Stimulated activated CD8-positive, alpha-beta memory T cell treated with anti-CD3 and anti-CD28 coated beads, Interleukin-4, amount 100 ng/mL, for 24 hours (primary cell): Measurements from ENCODE around the gene OR2T11.
"Not testable (repeated sequence)": the region's sequence is repeated elsewhere in the genome, so short reads cannot be mapped to it uniquely, and the experiment has no call there.

ENCODE experiments used
- DNase-seq: peaks from one replicate; pipeline ENCODE4 v3.0.0-alpha.2; 2020; ENCODE audit warnings: low read depth

OR2T11 gene, protein sequence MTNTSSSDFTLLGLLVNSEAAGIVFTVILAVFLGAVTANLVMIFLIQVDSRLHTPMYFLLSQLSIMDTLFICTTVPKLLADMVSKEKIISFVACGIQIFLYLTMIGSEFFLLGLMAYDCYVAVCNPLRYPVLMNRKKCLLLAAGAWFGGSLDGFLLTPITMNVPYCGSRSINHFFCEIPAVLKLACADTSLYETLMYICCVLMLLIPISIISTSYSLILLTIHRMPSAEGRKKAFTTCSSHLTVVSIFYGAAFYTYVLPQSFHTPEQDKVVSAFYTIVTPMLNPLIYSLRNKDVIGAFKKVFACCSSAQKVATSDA

GRCh38 chr1:248634991-248635390, at the start of gene OR2T11:
Gene OR2T11 (minus strand): TSS chr1:248635091. CDS start chr1:248627128, 7,963 bp downstream.
- not testable (repeated sequence) for DNase-seq

DNA sequence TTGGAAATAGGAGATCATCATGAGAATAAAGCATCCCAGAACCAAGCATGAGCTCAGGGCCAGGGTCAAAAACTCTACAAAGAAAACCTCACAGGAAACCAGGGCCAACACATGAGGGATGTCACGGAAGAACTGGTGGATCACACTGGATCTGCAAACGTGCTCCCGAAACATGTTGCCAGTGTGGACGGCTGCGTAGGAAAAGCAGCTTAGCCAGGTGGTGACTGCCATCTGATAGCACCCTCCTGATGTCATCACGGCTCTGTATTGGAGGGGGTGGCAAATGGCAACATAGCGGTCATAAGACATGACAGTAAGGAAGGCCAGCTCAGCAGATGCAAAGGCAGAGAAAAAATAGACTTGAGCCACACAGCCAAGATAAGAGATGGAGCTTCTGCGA, 46.8 kb upstream of the OR2T11 start:
- DNase-seq, result no peak

DNA sequence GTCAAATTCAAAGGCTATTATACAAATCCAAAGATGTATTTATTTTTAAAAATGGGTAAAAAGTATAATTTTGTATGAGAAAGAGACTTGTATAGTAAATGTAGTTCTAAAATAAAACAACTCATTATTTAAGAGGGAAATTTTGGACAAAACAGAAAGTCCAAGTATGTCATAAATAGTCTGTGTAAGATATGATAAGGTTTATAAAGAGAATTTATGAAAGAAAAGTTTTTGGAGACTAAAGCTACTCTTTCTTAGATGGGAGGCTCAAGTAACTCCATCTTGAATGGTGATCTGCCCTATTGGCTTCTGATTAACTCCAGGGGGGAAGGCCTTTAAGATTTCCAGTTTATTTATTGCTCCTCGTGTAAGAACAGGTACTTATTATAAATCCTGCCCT, 35.1 kb upstream of the OR2T11 start:
- no peak for DNase-seq

DNA sequence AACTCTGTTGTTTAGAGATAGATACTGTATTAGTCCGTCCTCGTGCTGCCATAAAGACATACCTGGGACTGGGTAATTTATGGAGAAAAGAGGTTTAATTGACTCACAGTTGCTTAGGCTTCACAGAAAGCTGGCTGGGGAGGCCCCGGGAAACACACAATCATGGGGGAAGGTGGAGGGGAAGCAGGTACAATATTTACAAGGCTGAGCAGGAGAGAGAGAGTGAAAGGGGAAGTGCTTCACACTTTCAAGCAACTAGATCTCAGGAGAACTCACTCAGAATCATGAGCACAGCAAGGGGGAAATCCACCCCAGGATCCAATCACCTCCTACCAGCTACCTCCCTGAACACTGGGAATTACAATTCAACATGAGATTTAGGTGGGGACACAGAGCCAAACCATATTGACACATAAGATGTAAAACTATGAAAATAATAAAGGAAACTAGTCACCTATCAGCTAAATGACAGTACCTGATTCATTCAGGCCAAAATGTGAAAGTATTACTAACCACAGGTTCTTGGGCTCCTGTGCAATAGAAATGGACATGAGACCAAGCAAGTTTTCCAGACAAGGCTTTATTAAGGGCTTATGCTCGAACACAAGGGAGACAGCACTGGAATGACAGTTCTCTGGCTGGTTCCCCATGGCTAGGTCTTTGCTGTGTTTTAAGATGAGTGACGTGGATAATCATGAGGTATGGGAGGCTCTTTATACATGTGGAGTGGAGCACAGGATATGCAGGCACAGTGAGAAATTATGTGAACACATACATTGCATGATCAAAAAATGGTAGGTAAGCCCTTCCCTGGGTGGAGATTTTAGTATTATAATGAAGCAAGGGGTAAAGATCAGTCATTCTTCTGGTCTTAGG, 28.8 kb upstream of the OR2T11 start:
- DNase-seq, result not testable (repeated sequence)

- not testable (repeated sequence) for DNase-seq
These were observed 21.9 kb upstream of the OR2T11 start for GRCh38 chr1:248656797-248657196.

DNA sequence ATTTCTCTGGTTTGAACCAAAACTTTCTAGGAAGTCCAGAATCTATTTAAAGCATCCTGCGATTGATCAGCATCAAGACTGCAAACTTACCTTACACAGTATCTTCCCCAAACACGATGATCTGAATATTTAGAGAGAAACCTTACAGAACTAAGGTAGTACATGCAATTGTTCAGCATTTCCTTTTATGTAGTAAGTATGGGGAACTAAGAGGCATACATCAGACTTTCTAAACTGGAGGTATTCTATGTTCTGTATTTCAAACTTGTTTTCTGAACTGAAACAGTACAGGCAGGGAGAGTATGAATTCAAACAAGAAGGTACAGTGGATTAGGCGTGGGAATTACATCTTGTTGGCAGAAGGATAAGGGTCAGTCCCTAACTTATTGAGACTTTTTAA, 20.5 kb upstream of the OR2T11 start, which contains the start of gene OR2T27:
Gene OR2T27, minus strand, starts transcription at position 175 of the 400 bp plus-strand sequence. CDS start 4,644 bp downstream, outside the sequence.
- not testable (repeated sequence) for DNase-seq

DNA sequence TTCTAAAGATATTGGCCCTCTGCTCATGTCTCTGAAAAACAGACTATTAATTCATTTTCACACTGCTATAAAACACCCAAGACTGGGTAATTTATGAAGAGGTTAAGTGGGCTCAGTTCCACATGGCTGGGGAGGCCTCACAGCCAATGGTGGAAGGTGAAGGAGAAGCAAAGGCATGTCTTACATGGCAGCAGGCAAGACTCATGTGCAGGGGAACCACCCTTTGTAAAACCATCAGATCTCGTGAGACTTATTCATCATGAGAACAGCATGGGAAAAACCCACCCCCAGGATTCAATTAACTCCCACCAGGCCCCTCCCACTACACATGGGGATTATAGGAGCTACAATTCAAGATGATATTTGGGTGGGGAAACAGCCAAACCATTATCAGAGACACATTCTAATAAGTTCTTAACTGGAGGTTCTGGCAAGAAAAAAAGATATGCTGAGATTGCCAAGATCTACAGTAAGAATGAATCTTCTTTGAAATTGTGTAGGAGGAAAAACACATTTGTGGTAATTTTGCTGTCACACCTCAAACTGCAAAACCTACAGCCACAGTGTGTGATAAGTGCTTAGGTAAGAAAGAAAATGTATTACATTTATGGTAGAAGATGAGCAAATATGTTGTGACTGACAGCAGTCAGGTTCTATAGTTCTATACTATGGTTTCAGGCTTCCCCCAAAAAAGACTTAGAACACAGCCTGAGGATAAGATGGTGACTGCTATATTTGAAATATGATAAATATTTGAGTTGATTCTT, 14.1 kb upstream of the OR2T11 start:
- not testable (repeated sequence) for DNase-seq

DNA sequence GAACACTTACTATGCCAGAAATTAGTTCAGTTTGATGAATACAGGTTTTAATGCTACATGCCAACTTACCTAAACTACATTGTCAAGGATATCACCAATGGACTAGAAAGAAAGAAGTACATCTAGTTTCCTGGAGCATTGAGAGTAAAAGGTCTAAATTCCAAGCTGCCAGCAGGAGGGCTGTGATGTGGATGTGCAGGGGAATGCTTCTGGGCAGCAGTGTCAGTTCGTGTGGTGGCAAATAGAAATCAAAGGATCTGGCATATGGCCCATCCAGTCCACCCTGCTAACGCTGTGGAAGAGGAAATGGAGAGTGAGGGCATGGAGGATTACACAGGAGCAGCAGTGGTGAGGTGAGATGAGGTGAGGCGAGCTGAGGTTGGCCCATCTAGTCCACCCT, 10.3 kb upstream of the OR2T11 start, which contains the start of gene OR2T35:
Gene OR2T35, minus strand, starts transcription at position 101 of the 400 bp plus-strand sequence. CDS start 6,020 bp downstream, outside the sequence.
- not testable (repeated sequence) for DNase-seq

GRCh38 chr1:248642971-248643651, 8.2 kb upstream of the OR2T11 start:
- not testable (repeated sequence) for DNase-seq

GRCh38 chr1:248641583-248641982, 6.7 kb upstream of the OR2T11 start:
- not testable (repeated sequence) for DNase-seq

- not testable (repeated sequence) for DNase-seq
These were observed 6.0 kb upstream of the OR2T11 start for GRCh38 chr1:248640906-248641305.

DNA sequence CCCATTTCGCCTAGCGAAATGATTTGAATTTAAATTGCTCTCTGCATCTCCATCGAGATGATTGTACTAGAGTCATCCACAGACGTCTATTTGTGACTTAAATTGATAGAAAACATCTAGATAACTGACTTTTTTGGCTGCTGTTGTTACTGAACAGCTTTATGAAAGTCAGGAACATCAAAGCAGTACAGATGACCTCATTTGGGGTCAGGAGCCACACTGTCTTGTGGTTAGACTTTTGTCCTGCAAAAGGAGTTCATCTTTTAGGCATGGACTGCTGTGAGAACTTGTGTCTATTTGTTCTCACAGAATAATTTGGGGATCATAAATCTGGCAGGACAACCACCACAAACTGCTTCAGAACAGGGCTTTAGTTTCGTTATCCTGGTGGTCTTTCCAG, 4.8 kb upstream of the OR2T11 start:
- not testable (repeated sequence) for DNase-seq

DNA sequence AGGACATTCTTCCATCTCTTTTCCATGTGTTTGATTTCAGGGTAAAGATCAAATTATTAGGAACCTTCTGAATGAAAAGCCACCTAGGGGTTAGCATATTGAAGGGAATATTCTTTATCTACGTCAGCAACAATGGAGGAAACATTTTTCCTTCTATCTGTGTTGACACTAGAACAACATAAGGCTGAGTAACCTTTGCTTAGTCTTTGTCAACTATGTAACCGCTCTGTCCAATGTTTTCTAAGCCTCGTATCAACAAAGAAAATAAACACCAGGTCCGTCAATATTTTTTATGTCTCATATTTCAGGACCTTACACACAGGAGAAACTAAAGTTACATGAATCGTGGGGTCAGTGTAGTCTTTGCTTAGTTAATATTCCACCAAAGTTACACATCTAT, 1.7 kb upstream of the OR2T11 start:
- not testable (repeated sequence) for DNase-seq

DNA sequence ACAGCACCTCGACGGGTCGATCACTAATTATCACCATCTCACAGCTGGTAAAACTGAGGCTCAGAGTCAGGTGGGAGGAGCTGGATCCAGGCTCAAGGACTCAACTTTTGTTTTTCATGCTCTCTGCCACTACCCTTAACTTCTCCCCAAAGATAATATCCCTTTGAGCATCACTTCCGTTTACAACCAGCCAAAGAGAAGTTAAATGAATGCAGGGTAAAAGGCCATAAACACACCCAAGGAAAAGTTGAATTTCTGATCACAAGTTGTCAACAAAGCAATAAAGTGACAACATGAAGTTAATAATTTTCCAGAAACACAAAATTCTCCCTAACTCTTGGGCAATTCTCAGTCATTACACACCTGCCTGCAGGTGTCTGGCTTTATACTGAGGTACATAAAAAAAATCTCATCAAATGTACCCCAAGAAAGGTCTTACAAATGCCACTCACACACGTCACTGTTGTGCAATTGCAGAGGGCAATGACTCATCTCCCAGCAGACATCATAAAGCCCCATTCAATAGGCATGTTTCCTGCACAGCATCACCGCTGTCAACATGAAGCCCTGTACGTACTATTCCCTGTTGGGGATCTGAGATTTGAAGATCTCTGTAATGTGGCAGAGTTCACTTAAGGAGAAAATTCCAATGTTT, 3.4 kb downstream of the OR2T11 start:
- DNase-seq, result no peak

- no peak for DNase-seq
These were observed 4.3 kb downstream of the OR2T11 start for GRCh38 chr1:248630551-248630950.

DNA sequence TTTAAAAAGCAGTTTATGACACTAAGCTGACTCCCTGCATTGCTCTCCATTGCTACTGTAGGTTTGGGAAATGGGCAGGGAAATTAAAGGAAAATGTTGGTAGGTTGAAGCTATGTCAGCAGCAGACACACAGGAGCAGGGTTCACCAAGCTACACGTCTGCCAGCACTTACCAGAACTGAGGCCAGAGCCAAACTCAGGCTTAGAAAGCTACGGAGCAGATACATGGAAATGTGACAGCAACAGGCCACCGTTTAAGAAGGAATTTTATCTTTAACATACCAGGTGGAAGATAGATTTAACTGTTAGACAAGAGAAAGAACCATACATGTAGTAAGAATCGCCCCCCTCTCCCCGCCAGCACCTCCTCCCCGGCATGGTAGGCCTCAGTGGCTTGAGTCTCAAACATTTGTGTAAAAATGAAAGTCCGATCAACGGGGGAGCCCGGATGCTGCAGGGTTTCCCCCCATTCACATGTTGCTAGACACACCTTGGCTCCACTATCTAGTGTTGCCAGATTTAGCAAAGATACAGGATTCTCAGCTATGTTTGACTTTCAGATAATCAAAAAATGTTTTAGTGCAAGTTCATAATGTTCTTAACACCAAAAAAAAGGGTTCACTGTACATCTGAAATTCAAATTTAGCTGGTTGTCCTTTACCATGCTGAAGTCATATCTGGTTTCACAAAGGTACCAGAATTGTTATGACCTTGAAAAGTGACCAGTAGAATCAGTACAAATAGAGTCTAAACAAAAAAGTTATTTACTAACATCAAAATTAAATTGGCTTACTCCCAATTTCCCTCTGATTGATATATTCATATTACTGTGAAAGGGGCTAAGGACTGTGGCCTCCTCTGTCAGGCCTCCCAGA, 6.7 kb downstream of the OR2T11 start:
- no peak for DNase-seq

DNA sequence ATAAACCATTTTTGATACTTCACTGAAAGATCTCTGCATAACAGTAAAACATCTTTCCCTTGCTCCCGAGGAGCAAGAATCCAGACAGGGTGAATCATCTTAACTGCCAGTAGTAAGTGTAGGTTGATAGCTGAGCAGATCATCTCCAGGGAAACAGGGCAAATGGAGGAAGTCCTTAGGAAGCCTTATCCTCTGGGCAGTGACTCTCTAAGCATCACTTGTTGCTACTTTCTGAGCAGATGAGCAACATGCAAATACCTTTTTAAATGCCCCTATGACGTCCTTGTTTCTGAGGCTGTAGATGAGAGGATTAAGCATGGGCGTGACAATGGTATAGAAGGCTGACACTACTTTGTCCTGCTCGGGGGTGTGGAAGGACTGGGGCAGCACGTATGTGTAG, 8.9 kb downstream of the OR2T11 start:
- DNase-seq, result no peak

- DNase-seq, result no peak
These were observed 9.7 kb downstream of the OR2T11 start for GRCh38 chr1:248625166-248625565.

DNA sequence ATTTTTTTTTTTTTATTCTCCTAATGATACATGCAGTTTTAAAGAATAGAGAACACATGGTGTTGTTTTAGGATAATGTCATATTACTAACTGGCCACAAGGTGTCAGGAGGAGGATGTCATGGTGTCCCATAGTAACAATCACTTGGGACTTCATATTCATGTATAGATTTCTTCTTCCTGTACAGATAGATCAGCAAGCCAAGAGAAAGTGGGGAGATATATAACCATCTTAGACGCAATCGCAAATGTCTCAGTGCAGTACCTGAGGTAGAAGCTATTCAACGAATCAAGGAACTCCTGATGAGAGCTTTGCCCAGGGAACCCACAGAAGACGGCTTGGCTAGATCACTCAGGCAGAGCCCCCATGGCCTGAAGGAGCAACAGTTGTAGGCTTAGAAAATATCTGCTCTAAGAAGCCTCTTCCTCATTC, 12.3 kb downstream of the OR2T11 start:
- DNase-seq, result no peak

- no peak for DNase-seq
These were observed 13.1 kb downstream of the OR2T11 start for GRCh38 chr1:248621770-248622169.
